Activated naive CD8-positive, alpha-beta T cell (primary cell): ENCODE data around the gene SIK2.
"Not testable (repeated sequence)": the region's sequence is repeated elsewhere in the genome, so short reads cannot be mapped to it uniquely, and the experiment has no call there.

Experiments used
- H3K27ac Mint-ChIP-seq: one replicate; pipeline ENCODE4 v1.8.0; 2021; ENCODE audit warnings: mixed read lengths
- H3K27me3 Mint-ChIP-seq: one replicate; pipeline ENCODE4 v1.8.0; 2021; ENCODE audit warnings: mixed read lengths
- H3K36me3 Mint-ChIP-seq: one replicate; pipeline ENCODE4 v1.8.0; 2021; ENCODE audit warnings: mixed read lengths
- H3K4me1 Mint-ChIP-seq: one replicate; pipeline ENCODE4 v1.8.0; 2021; ENCODE audit warnings: low read depth, mixed read lengths
- H3K4me3 Mint-ChIP-seq: one replicate; pipeline ENCODE4 v1.8.0; 2021; ENCODE audit warnings: mild to moderate bottlenecking, mixed read lengths
- H3K9me3 Mint-ChIP-seq: one replicate; pipeline ENCODE4 v1.8.0; 2021; ENCODE audit warnings: low read depth, mixed read lengths

SIK2 gene

GRCh38 chr11:111702623-111703022, 100.4 kb downstream of the SIK2 start:
- Mint-ChIP-seq H3K4me3 (no peak overlapping the region), H3K9me3 (no peaks in the 10 kb centered on the region), H3K27ac (no peak overlapping the region), H3K4me1 (no peaks in the 10 kb centered on the region), H3K36me3 (peaks cover 18% of the 10 kb centered on the region), H3K27me3 (no peaks in the 10 kb centered on the region)

DNA sequence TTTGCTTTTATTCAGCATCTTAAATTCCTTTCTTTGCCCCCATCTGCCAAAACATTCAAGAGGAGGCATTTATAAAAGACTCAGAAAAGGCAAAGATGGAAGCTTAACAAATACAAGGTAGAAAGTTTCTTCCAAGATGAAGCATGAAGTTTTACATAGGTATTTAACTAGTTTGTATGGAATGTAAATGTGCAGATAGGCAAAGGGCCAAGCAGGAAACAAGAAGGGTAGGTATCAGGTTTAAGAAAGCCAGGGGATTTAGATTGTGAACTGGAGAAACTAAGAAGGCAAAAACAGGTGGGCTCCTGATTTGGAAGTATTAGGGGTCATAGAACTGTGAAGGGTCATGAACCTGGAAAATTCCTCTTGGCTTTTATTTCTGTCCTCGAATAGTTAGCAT, 101.3 kb downstream of the SIK2 start:
- H3K4me3 Mint-ChIP-seq: no peak overlapping the region
- H3K4me1 Mint-ChIP-seq: no peaks in the 10 kb centered on the region
- H3K36me3 Mint-ChIP-seq: peaks cover 18% of the 10 kb centered on the region
- no peak overlapping the region for H3K27ac Mint-ChIP-seq
- H3K9me3 Mint-ChIP-seq: no peaks in the 10 kb centered on the region
- H3K27me3 Mint-ChIP-seq: no peaks in the 10 kb centered on the region

DNA sequence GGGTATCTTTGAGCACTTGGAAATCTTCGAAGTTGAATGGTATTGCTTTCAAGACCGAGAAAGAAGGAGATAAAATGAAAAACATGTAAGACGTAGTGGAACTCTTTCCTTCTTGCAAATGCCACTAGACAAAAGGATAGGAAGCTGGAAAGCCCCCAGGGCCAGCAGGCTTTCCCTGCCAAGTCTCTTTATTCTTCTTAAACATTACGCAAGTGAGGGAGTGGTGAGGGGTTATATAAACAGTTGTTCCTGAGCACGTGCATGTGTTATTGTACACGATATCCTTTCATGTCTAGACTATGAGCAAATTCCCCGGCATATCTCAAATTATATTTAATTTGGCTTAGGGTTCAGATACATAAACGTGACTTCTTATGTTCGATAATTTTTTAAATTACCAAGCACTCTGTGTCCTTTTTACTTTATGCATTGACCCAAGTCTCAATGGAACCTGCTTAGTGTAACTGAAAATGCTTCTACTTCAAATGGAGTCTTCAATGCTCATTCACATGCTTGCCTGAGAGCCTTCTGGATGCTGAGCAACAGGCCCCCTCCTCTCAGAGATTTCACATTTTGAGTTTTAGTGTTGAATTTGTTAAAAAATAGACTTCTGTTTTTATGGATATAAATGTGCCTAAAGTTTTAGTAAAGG, 104.9 kb downstream of the SIK2 start:
- peaks cover 20% of the 10 kb centered on the region for H3K36me3 Mint-ChIP-seq
- no peak overlapping the region for H3K4me3 Mint-ChIP-seq
- no peaks in the 10 kb centered on the region for H3K9me3 Mint-ChIP-seq
- no peaks in the 10 kb centered on the region for H3K4me1 Mint-ChIP-seq
- no peaks in the 10 kb centered on the region for H3K27me3 Mint-ChIP-seq
- no peak overlapping the region for H3K27ac Mint-ChIP-seq

- Mint-ChIP-seq H3K27me3 (no peaks in the 10 kb centered on the region), H3K27ac (no peak overlapping the region), H3K4me1 (no peaks in the 10 kb centered on the region), H3K36me3 (peaks cover 20% of the 10 kb centered on the region), H3K9me3 (no peaks in the 10 kb centered on the region), H3K4me3 (no peak overlapping the region)
These were observed 105.4 kb downstream of the SIK2 start for GRCh38 chr11:111707691-111708067.

GRCh38 chr11:111714522-111714921, 112.3 kb downstream of the SIK2 start:
- H3K36me3 Mint-ChIP-seq: peaks cover 12% of the 10 kb centered on the region

GRCh38 chr11:111715142-111715816, 113.0 kb downstream of the SIK2 start:
- no peak overlapping the region for H3K27ac Mint-ChIP-seq
- no peaks in the 10 kb centered on the region for H3K27me3 Mint-ChIP-seq

More at GRCh38 chr11:111714522-111714921, 112.3 kb downstream of the SIK2 start:
- H3K27me3 Mint-ChIP-seq: no peaks in the 10 kb centered on the region
- H3K9me3 Mint-ChIP-seq: no peaks in the 10 kb centered on the region
- H3K27ac Mint-ChIP-seq: peak overlapping the region; percentile 41
- H3K4me1 Mint-ChIP-seq: no peaks in the 10 kb centered on the region
- H3K4me3 Mint-ChIP-seq: no peak overlapping the region

GRCh38 chr11:111717660-111718059, 115.4 kb downstream of the SIK2 start:
- H3K4me1 Mint-ChIP-seq, H3K27ac Mint-ChIP-seq, H3K9me3 Mint-ChIP-seq, H3K27me3 Mint-ChIP-seq, H3K4me3 Mint-ChIP-seq: not testable (repeated sequence)
- peaks cover 12% of the 10 kb centered on the region for H3K36me3 Mint-ChIP-seq

More at GRCh38 chr11:111715142-111715816, 113.0 kb downstream of the SIK2 start:
- Mint-ChIP-seq H3K4me1 (no peaks in the 10 kb centered on the region), H3K4me3 (no peak overlapping the region), H3K36me3 (peaks cover 12% of the 10 kb centered on the region), H3K9me3 (no peaks in the 10 kb centered on the region)

GRCh38 chr11:111718436-111718835, 116.2 kb downstream of the SIK2 start:
- H3K4me1 Mint-ChIP-seq: no peaks in the 10 kb centered on the region
- no peak overlapping the region for H3K4me3 Mint-ChIP-seq
- no peaks in the 10 kb centered on the region for H3K9me3 Mint-ChIP-seq
- peaks cover 13% of the 10 kb centered on the region for H3K36me3 Mint-ChIP-seq
- H3K27ac Mint-ChIP-seq: no peak overlapping the region
- H3K27me3 Mint-ChIP-seq: no peaks in the 10 kb centered on the region

GRCh38 chr11:111718859-111719258, 116.6 kb downstream of the SIK2 start:
- no peaks in the 10 kb centered on the region for H3K4me1 Mint-ChIP-seq
- no peak overlapping the region for H3K27ac Mint-ChIP-seq

GRCh38 chr11:111719379-111719778, 117.1 kb downstream of the SIK2 start:
- Mint-ChIP-seq H3K27me3 (no peaks in the 10 kb centered on the region), H3K27ac (no peak overlapping the region), H3K9me3 (no peaks in the 10 kb centered on the region), H3K4me1 (no peaks in the 10 kb centered on the region), H3K4me3 (no peak overlapping the region), H3K36me3 (peaks cover 10% of the 10 kb centered on the region)

More at GRCh38 chr11:111718859-111719258, 116.6 kb downstream of the SIK2 start:
- Mint-ChIP-seq H3K9me3 (no peaks in the 10 kb centered on the region), H3K36me3 (peaks cover 12% of the 10 kb centered on the region), H3K27me3 (no peaks in the 10 kb centered on the region), H3K4me3 (no peak overlapping the region)

DNA sequence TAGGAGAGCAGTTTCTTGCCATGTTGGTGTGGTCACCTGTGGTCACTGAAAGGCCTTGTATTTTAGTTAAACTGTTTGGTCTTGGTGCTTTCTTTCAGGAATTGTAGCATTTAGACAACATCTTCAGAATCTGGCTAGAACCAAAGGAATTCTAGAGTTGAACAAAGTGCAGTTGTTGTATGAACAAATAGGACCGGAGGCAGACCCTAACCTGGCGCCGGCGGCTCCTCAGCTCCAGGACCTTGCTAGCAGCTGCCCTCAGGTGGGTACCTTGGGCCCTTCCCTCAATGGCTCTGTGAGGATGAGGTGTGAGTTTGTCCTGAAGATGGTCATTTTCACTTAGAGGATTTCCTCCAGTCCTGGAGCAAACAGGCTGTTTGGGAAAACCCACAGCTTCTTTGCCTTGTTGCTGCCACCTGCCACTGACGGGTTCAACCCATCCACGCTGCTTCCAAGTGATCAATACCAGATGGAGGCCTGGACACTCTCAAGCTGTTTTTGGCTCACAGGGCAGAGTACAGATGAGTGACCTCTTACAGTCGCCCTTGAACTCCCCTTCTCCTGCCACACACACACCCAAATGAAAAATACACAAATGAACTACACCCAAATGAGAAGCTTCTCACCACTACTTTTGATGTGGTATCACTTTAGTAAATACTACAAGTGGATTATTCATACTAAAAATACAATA, 118.7 kb downstream of the SIK2 start:
- Mint-ChIP-seq H3K4me3 (no peak overlapping the region), H3K9me3 (no peaks in the 10 kb centered on the region), H3K36me3 (peaks cover 7% of the 10 kb centered on the region), H3K27me3 (no peaks in the 10 kb centered on the region), H3K27ac (no peak overlapping the region), H3K4me1 (no peaks in the 10 kb centered on the region)

GRCh38 chr11:111722501-111722900, 120.3 kb downstream of the SIK2 start:
- Mint-ChIP-seq H3K4me3 (no peak overlapping the region), H3K4me1 (no peaks in the 10 kb centered on the region), H3K36me3 (peaks cover 7% of the 10 kb centered on the region), H3K9me3 (no peaks in the 10 kb centered on the region), H3K27me3 (no peaks in the 10 kb centered on the region), H3K27ac (no peak overlapping the region)

- no peak overlapping the region for H3K4me3 Mint-ChIP-seq
- H3K9me3 Mint-ChIP-seq: no peaks in the 10 kb centered on the region
- peaks cover 4% of the 10 kb centered on the region for H3K36me3 Mint-ChIP-seq
- no peaks in the 10 kb centered on the region for H3K4me1 Mint-ChIP-seq
- no peak overlapping the region for H3K27ac Mint-ChIP-seq
- H3K27me3 Mint-ChIP-seq: no peaks in the 10 kb centered on the region
These were observed 121.3 kb downstream of the SIK2 start for GRCh38 chr11:111723595-111723994.

GRCh38 chr11:111724615-111725129, 122.4 kb downstream of the SIK2 start:
- Mint-ChIP-seq H3K4me3 (no peak overlapping the region), H3K27me3 (no peaks in the 10 kb centered on the region), H3K27ac (no peak overlapping the region), H3K4me1 (no peaks in the 10 kb centered on the region), H3K9me3 (no peaks in the 10 kb centered on the region), H3K36me3 (peaks cover 7% of the 10 kb centered on the region)

DNA sequence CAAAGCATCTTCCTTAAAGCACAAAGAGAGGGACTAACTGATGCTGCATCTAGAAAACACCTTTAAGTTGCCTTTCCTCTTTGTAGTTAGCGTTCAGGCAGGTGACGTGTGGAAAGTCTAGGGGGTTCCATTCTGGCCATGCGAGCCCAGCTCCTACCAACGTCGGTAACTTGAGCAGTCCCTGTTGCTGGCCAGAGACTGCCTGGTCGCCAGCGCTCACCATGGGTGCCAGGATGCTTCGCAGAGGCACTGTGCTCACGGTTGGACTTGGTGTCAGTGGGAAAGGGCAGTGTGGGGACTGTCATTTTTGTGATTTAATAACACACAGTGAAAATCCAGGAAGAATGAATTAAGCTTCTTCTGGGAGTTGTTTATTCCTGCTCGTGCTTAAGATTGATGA, 123.4 kb downstream of the SIK2 start:
- Mint-ChIP-seq H3K36me3 (peaks cover 7% of the 10 kb centered on the region), H3K4me1 (no peaks in the 10 kb centered on the region), H3K27ac (no peak overlapping the region), H3K9me3 (no peaks in the 10 kb centered on the region), H3K27me3 (no peaks in the 10 kb centered on the region), H3K4me3 (no peak overlapping the region)
